Measurements from ENCODE around the gene MET.

The MET gene

DNA sequence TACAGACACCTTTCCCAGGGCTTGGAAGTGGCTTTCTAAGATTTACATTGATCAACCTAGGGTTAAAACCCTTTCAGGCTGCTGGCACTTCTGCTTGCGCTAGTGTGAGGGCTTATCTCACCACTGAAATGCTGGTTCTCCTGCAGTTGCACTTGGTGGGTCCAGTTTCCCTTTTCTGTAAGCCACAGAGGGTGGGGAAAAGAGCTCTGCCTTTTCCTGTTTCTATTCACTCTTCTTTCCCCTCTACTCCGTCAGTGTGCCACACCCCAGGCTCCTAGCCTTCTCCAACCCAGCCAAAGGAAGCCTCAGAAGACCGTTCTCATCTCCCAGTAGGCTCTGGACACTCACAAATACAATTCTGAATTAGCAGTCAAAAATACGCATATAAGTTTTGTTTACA lies 171.4 kb downstream of the MET start:
- Histone ChIP-seq H3K27me3 (peaks cover 27% of the 10 kb centered on the region), H3K9me3 (no peaks in the 10 kb centered on the region), H3K4me3 (ENCODE audit: low read depth, low read length) (no peak overlapping the region), H3K36me3 (no peaks in the 10 kb centered on the region), H3K4me1 (no peaks in the 10 kb centered on the region)
- TF ChIP-seq, protein P1, sequence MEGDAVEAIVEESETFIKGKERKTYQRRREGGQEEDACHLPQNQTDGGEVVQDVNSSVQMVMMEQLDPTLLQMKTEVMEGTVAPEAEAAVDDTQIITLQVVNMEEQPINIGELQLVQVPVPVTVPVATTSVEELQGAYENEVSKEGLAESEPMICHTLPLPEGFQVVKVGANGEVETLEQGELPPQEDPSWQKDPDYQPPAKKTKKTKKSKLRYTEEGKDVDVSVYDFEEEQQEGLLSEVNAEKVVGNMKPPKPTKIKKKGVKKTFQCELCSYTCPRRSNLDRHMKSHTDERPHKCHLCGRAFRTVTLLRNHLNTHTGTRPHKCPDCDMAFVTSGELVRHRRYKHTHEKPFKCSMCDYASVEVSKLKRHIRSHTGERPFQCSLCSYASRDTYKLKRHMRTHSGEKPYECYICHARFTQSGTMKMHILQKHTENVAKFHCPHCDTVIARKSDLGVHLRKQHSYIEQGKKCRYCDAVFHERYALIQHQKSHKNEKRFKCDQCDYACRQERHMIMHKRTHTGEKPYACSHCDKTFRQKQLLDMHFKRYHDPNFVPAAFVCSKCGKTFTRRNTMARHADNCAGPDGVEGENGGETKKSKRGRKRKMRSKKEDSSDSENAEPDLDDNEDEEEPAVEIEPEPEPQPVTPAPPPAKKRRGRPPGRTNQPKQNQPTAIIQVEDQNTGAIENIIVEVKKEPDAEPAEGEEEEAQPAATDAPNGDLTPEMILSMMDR (IDR thresholded peaks at IDR 0.05; ENCODE audit: low read depth, low read length) = no peak
- DNase-seq = no peak

Measured in BE2C (cell line).